ENCODE measurements around the gene LRRC4C. TPM values are rescaled to one million over a fixed set of nuclear protein-coding genes. Genes with fewer than 3 reads are reported as not detected.

Gene LRRC4C
- total RNA-seq, 1 experiment from 2014 or later = not detected

DNA sequence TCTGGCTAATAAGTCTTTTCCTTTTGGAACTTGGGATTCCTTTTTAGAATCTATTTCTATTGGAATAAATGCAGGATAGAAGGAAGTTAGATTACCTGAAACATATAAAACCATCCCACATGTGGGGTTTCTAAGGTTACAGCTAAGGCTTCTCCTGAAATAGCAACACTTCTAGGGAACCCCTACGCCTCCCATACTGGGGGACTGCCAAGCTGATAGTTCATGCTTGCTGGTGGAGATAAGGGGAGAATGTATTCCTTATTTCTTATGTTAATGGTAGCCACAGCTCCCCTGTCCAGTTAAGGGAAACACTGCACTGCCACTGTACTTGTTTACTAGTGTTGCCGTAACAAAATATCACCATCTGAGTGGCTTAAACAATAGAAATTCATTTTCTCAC is 1189.6 kb downstream of the LRRC4C start:
- intact Hi-C loops (cut with micrococcal nuclease; ENCODE audit: unreplicated experiment) = no loop called here
- no peak overlapping the region for H3K4me3 Mint-ChIP-seq (ENCODE audit: low read depth, unreplicated experiment)
- no peaks in the 10 kb centered on the region for H3K27me3 Mint-ChIP-seq (ENCODE audit: unreplicated experiment)
- DNase-seq = no peak
- H3K4me1 Mint-ChIP-seq (ENCODE audit: low read depth, unreplicated experiment) = no peaks in the 10 kb centered on the region
- no peaks in the 10 kb centered on the region for H3K36me3 Mint-ChIP-seq (ENCODE audit: insufficient read depth, unreplicated experiment)
- no peak overlapping the region for H3K27ac Mint-ChIP-seq (ENCODE audit: unreplicated experiment)
- peaks cover 9% of the 10 kb centered on the region for H3K9me3 Mint-ChIP-seq (ENCODE audit: low read depth, unreplicated experiment)
- CTCF ChIA-PET = no interaction called here
- BruUV-seq (replicated peaks) = no TSS peak
- TF ChIP-seq, protein P1, sequence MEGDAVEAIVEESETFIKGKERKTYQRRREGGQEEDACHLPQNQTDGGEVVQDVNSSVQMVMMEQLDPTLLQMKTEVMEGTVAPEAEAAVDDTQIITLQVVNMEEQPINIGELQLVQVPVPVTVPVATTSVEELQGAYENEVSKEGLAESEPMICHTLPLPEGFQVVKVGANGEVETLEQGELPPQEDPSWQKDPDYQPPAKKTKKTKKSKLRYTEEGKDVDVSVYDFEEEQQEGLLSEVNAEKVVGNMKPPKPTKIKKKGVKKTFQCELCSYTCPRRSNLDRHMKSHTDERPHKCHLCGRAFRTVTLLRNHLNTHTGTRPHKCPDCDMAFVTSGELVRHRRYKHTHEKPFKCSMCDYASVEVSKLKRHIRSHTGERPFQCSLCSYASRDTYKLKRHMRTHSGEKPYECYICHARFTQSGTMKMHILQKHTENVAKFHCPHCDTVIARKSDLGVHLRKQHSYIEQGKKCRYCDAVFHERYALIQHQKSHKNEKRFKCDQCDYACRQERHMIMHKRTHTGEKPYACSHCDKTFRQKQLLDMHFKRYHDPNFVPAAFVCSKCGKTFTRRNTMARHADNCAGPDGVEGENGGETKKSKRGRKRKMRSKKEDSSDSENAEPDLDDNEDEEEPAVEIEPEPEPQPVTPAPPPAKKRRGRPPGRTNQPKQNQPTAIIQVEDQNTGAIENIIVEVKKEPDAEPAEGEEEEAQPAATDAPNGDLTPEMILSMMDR (IDR thresholded peaks at IDR 0.05; ENCODE audit: unreplicated experiment) = no peak

DNA sequence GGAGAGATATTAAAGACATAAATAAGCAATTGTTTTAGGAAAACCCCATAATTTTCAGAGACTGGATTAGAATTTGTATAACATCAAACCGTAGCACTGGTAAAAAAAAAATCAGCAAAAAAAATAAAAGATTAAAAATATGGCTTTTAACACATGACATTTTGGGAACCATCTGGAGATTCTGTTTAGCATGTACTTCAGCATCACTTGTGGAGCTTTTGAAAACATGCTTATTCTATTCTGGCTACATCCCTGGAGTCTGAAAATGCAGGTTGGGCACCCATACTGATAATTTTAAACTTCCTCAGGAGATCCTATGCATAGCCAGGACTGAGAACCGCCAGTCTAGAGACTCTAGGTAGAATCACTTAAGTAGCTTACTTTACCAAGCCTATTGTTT is 1190.9 kb downstream of the LRRC4C start:
- Mint-ChIP-seq H3K27ac (ENCODE audit: unreplicated experiment) (no peak overlapping the region), H3K9me3 (ENCODE audit: low read depth, unreplicated experiment) (peaks cover 9% of the 10 kb centered on the region), H3K4me3 (ENCODE audit: low read depth, unreplicated experiment) (no peak overlapping the region), H3K27me3 (ENCODE audit: unreplicated experiment) (no peaks in the 10 kb centered on the region), H3K4me1 (ENCODE audit: low read depth, unreplicated experiment) (no peaks in the 10 kb centered on the region), H3K36me3 (ENCODE audit: insufficient read depth, unreplicated experiment) (no peaks in the 10 kb centered on the region)
- intact Hi-C loops (cut with micrococcal nuclease; ENCODE audit: unreplicated experiment) = no loop called here
- TF ChIP-seq, protein P1 (IDR thresholded peaks at IDR 0.05; ENCODE audit: unreplicated experiment) = no peak
- DNase-seq = no peak
- CTCF ChIA-PET = no interaction called here
- BruUV-seq (replicated peaks) = no TSS peak

DNA sequence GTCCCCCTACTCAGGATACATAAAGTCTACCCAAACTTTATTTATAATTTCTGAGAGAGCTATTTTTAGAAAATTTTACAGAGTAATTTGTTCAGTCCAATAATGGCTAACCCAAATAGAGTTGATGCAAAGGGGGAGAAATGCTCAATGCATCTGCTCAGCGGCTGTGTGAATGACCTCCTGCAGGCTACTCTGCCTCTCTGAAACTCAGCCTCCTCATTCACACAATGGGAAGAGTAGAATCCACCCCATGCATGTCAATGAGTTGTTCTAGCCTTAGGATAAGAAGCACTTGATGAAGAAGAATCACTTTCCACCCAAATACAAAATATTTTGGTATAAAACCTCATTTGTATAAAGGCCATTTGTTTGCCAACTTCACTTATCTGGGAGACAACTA is 1204.0 kb downstream of the LRRC4C start:
- Mint-ChIP-seq H3K36me3 (ENCODE audit: insufficient read depth, unreplicated experiment) (no peaks in the 10 kb centered on the region), H3K9me3 (ENCODE audit: low read depth, unreplicated experiment) (peaks cover 4% of the 10 kb centered on the region), H3K4me1 (ENCODE audit: low read depth, unreplicated experiment) (no peaks in the 10 kb centered on the region), H3K27me3 (ENCODE audit: unreplicated experiment) (no peaks in the 10 kb centered on the region), H3K4me3 (ENCODE audit: low read depth, unreplicated experiment) (no peak overlapping the region), H3K27ac (ENCODE audit: unreplicated experiment) (no peak overlapping the region)
- no TSS peak for BruUV-seq (replicated peaks)
- TF ChIP-seq, protein P1 (IDR thresholded peaks at IDR 0.05; ENCODE audit: unreplicated experiment) = no peak
- CTCF ChIA-PET = no interaction called here
- intact Hi-C loops (cut with micrococcal nuclease; ENCODE audit: unreplicated experiment) = no loop called here
- DNase-seq = no peak

DNA sequence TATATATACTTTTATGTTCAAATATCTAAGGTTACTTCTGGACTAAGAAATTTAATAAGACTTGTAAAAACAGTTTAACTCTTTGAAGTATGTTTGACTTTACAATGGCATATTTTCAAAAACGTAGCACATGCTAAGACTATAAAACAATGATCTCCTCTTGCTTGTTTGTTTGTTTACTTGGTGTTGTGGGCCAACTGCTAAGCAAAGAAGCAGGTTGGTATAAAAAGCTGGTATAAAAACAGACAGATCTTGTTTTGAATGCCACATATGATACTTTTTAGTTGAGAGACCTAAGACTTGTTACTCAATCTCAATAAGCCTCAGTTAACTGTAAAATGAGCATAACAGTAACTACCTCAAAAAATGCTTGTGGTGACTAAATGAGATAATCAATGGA is 1206.3 kb downstream of the LRRC4C start:
- Mint-ChIP-seq H3K9me3 (ENCODE audit: low read depth, unreplicated experiment) (peaks cover 4% of the 10 kb centered on the region), H3K27ac (ENCODE audit: unreplicated experiment) (no peak overlapping the region), H3K4me1 (ENCODE audit: low read depth, unreplicated experiment) (no peaks in the 10 kb centered on the region), H3K27me3 (ENCODE audit: unreplicated experiment) (no peaks in the 10 kb centered on the region), H3K4me3 (ENCODE audit: low read depth, unreplicated experiment) (no peak overlapping the region), H3K36me3 (ENCODE audit: insufficient read depth, unreplicated experiment) (no peaks in the 10 kb centered on the region)
- no TSS peak for BruUV-seq (replicated peaks)
- no peak for DNase-seq
- TF ChIP-seq, protein P1 (IDR thresholded peaks at IDR 0.05; ENCODE audit: unreplicated experiment) = no peak
- intact Hi-C loops (cut with micrococcal nuclease; ENCODE audit: unreplicated experiment) = no loop called here
- CTCF ChIA-PET = no interaction called here

DNA sequence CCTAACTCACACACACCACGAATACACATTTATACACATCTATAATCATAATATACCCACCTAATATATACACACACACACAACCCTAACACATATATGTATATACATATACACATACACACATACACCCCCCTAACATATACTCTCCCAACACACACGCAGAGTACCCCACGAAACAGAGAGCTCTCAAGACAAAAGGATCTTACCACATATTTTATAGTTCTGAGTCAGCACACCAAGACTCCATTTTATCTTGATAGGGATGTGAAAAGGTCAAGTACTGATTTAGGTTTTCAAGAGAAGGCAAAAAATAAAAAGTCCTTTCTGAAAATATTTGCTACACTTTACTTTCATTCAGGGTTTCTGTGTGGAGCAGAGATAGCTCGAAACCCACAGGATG is 1207.2 kb downstream of the LRRC4C start:
- CTCF ChIA-PET = no interaction called here
- H3K4me3 Mint-ChIP-seq (ENCODE audit: low read depth, unreplicated experiment) = no peak overlapping the region
- DNase-seq = no peak
- H3K27me3 Mint-ChIP-seq (ENCODE audit: unreplicated experiment) = no peaks in the 10 kb centered on the region
- no peak overlapping the region for H3K27ac Mint-ChIP-seq (ENCODE audit: unreplicated experiment)
- H3K4me1 Mint-ChIP-seq (ENCODE audit: low read depth, unreplicated experiment) = no peaks in the 10 kb centered on the region
- TF ChIP-seq, protein P1 (IDR thresholded peaks at IDR 0.05; ENCODE audit: unreplicated experiment) = no peak
- peaks cover 4% of the 10 kb centered on the region for H3K9me3 Mint-ChIP-seq (ENCODE audit: low read depth, unreplicated experiment)
- no TSS peak for BruUV-seq (replicated peaks)
- no peaks in the 10 kb centered on the region for H3K36me3 Mint-ChIP-seq (ENCODE audit: insufficient read depth, unreplicated experiment)
- intact Hi-C loops (cut with micrococcal nuclease; ENCODE audit: unreplicated experiment) = no loop called here
